GM12878 (cell line): ENCODE data around the gene DICER1. TPM values are rescaled to one million over a fixed set of nuclear protein-coding genes. Genes with fewer than 3 reads are reported as not detected.

Experiments
- IKZF1 ChIP-seq: fragments of 450-650 bp; conservative IDR thresholded peaks from 2 replicates; pipeline ENCODE4 v1.6.1; 2017; ENCODE audit warnings: antibody characterized with exemption, mild to moderate bottlenecking
- MYB ChIP-seq: fragments of 150-350 bp; IDR thresholded peaks from 2 replicates; pipeline ENCODE4 v1.6.1; 2014; ENCODE audit warnings: mild to moderate bottlenecking, low read depth, low read length, borderline replicate concordance
- PBX3 ChIP-seq: IDR thresholded peaks from 2 replicates; pipeline ENCODE4 v1.6.1; 2011; ENCODE audit warnings: mild to moderate bottlenecking, low read depth, low read length, moderate library complexity; ENCODE audit not compliant: insufficient replicate concordance
- TAF1 ChIP-seq: IDR thresholded peaks from 2 replicates; pipeline ENCODE4 v1.6.1; 2011; ENCODE audit warnings: mild to moderate bottlenecking, low read depth, low read length, borderline replicate concordance
- ZBTB4 ChIP-seq: fragments of 450-650 bp; formaldehyde crosslinking; IDR thresholded peaks from 2 replicates; pipeline ENCODE4 v1.4.0; 2022; ENCODE audit warnings: mild to moderate bottlenecking, moderate library complexity
- ZNF687 ChIP-seq: fragments of 450-650 bp; IDR thresholded peaks from 2 replicates; pipeline ENCODE4 v1.6.1; 2017; ENCODE audit warnings: mild to moderate bottlenecking, moderate library complexity
- polyA plus RNA-seq, 11 experiments: library from polyadenylated mRNA; depleted of rRNA in 4 of 11; unstranded in 6 of 11; stranded (reverse) in 5 of 11; fragments of >200 nt; fragmentation: Nextera tagmentation in 4 of 11; fragmentation: Illumina TruSeq in 1 of 11; extraction: Ambion mirVana in 4 of 11; extraction: Trizol in 1 of 11; gene quantifications; 1 replicate in 1 of 11; 2 replicates in 10 of 11; pipeline versions ENCODE4 v1.2.1 to v1.2.3, GENCODE V29; 2011 to 2016; ENCODE audit warnings: inconsistent platforms in 2 of 11, missing spikeins in 2 of 11, low read depth in 1 of 11
- total RNA-seq, 4 experiments: library from RNA; depleted of rRNA in 3 of 4; stranded (reverse); fragments of >200 nt in 3 of 4; fragmentation: Illumina TruSeq in 1 of 4; extraction: Trizol in 1 of 4; gene quantifications; 2 replicates each; pipeline versions ENCODE4 v1.2.1 to v1.2.3, GENCODE V29; 2013 to 2021

Gene DICER1
- total and polyA plus RNA-seq, 10 of the 15 experiments (the other 5 are each of a cell fraction or from before 2014, with no cell fraction given), result 6.8 to 70.8 (median 37.1) TPM

GRCh38 chr14:95087619-95088018 lies 69.7 kb downstream of the DICER1 start (continued):
- no peak for TF ChIP-seq TAF1
- TF ChIP-seq PBX3, result no peak
- TF ChIP-seq MYB, result no peak
- TF ChIP-seq ZNF687, result no peak
- no peak for TF ChIP-seq IKZF1
- TF ChIP-seq ZBTB4, result no peak
- TF ChIP-seq, all 136 proteins: peak for 0
